Naive thymus-derived CD8-positive, alpha-beta T cell (primary cell): ENCODE results near the gene STARD7. TPM values are rescaled to one million over a fixed set of nuclear protein-coding genes. Genes with fewer than 3 reads are reported as not detected.

ENCODE experiments used
- ATAC-seq, 2 donors: fragments of 150-1000 bp; cut with Tn5 transposase in 1 of 2; sonication (Bioruptor Pico), chemical (Tn5 transposase) in 1 of 2; 1 replicate in 1 of 2; 2 replicates in 1 of 2; pipeline ENCODE4 v1.10.0; 2021; ENCODE audit warnings: mild to moderate bottlenecking in 2 of 2, moderate library complexity in 2 of 2
- POLR2A ChIA-PET: fragments of 350-600 bp; sonication (Branson Sonifier 250); formaldehyde crosslinking; loops from one replicate; lab custom pipeline; 2021; ENCODE audit warnings: antibody characterized with exemption; lab: Charles Lee
- DNase-seq, 10 donors: peaks; one replicate each; pipeline versions ENCODE4 v3.0.0 to v3.0.0-alpha.2; 2020 to 2022
- H3K27ac Mint-ChIP-seq, 10 donors: one replicate each; pipeline ENCODE4 v1.8.0; 2020 to 2022; ENCODE audit warnings: mild to moderate bottlenecking in 10 of 10, mixed read lengths in 10 of 10, moderate library complexity in 4 of 10, inconsistent platforms in 1 of 10
- H3K27me3 Mint-ChIP-seq, 5 donors: one replicate each; pipeline ENCODE4 v1.8.0; 2021 to 2022; ENCODE audit warnings: mixed read lengths in 5 of 5
- H3K36me3 Mint-ChIP-seq, 3 donors: one replicate each; pipeline ENCODE4 v1.8.0; 2020 to 2022; ENCODE audit warnings: mixed read lengths in 3 of 3, mild to moderate bottlenecking in 2 of 3, inconsistent platforms in 1 of 3
- H3K4me1 Mint-ChIP-seq, 4 donors: one replicate each; pipeline ENCODE4 v1.8.0; 2021 to 2022; ENCODE audit warnings: mixed read lengths in 4 of 4
- H3K4me3 Mint-ChIP-seq, 10 donors: one replicate each; pipeline ENCODE4 v1.8.0; 2020 to 2022; ENCODE audit warnings: mild to moderate bottlenecking in 10 of 10, mixed read lengths in 10 of 10, moderate library complexity in 6 of 10, inconsistent platforms in 1 of 10
- H3K9me3 Mint-ChIP-seq, 9 donors: one replicate each; pipeline ENCODE4 v1.8.0; 2020 to 2022; ENCODE audit warnings: mixed read lengths in 9 of 9, mild to moderate bottlenecking in 3 of 9, inconsistent platforms in 1 of 9, moderate library complexity in 1 of 9
- polyA plus RNA-seq, 3 donors: library from polyadenylated mRNA; unstranded; fragments of 300-500 nt; fragmentation: Illumina TruSeq; gene quantifications; one replicate each; pipeline ENCODE4 v1.2.3, GENCODE V29; 2021
- total RNA-seq, 8 experiments: library from RNA in 2 of 8; stranded (reverse) in 2 of 8; gene quantifications; one replicate each; pipeline ENCODE4 v1.2.3 and lab custom pipeline; 2021 to 2026

STARD7 gene
- total and polyA plus RNA-seq, 5 experiments from 2014 or later, result 87.5 to 143 (median 114) TPM

GRCh38 chr2:96191937-96192670 is 16.5 kb downstream of the STARD7 start:
- DNase-seq, result no peak
- H3K27me3 Mint-ChIP-seq, result no peaks in the 10 kb centered on the region
- H3K4me1 Mint-ChIP-seq, result peaks cover 8 to 25% (median 17%) of the 10 kb centered on the region in 4 donors
- H3K9me3 Mint-ChIP-seq, result no peaks in the 10 kb centered on the region
- ATAC-seq, result no peak
- peaks cover 0 to 77% (median 14%) of the 10 kb centered on the region in 3 donors for H3K36me3 Mint-ChIP-seq
- POLR2A ChIA-PET, result interaction anchor here (0.9 kb wide), 2 partner anchors 9 to 16 kb away, joined by 3 to 4 read pairs; partner anchors contain the start of gene STARD7
- H3K4me3 Mint-ChIP-seq, result no peak overlapping the region
- peak overlapping the region in 5 of 10 donors; percentile 16 to 83 (median 42) for H3K27ac Mint-ChIP-seq

DNA sequence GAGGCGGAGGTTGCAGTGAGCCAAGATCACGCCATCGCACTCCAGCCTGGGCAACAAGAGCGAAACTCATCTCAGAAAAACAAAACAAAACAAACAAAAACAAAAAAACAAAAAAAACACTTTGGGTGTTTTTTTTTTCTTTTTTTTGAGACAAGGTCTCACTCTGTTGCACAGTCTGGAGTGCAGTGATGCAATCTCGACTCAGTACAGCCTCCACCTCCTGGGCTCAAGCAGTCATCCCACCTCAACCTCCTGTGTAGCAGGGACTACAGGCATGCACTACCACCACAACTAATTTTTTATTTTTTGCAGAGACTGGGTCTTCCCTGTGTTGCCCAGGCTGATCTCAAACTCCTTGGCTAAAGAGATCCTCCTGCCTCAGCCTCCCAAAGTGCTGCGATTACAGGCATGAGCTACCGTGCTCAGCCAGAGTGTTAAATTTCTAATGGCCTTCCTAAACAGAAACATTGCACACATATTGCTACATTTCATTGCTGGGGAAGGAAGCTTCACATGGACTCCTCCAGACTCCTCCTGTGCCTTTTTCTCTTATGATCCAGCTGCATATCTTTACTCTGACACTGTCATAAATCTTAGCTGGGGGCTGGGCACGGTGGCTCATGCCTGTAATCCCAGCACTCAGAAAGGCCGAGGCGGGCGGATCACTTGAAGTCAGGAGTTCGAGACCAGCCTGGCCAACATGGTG is 19.7 kb downstream of the STARD7 start:
- POLR2A ChIA-PET, result interaction anchor here (0.5 kb wide), 1 partner anchor 39 kb away, joined by 3 read pairs; no protein-coding TSS in a partner anchor
- no peak for ATAC-seq
- H3K36me3 Mint-ChIP-seq, result peaks cover 7 to 90% (median 23%) of the 10 kb centered on the region in 3 donors
- no peaks in the 10 kb centered on the region for H3K27me3 Mint-ChIP-seq
- no peaks in the 10 kb centered on the region for H3K9me3 Mint-ChIP-seq
- peak overlapping the region in 2 of 10 donors; percentile 9 to 74 for H3K27ac Mint-ChIP-seq
- H3K4me1 Mint-ChIP-seq, result peaks cover 0 to 11% (median 7%) of the 10 kb centered on the region in 4 donors
- H3K4me3 Mint-ChIP-seq, result no peak overlapping the region
- DNase-seq, result no peak

GRCh38 chr2:96186562-96186961 is 22.1 kb downstream of the STARD7 start:
- ATAC-seq (no peak), DNase-seq (no peak)
- no peaks in the 10 kb centered on the region for H3K9me3 Mint-ChIP-seq
- H3K4me1 Mint-ChIP-seq, result peaks cover 0 to 5% (median 2%) of the 10 kb centered on the region in 4 donors
- no peaks in the 10 kb centered on the region for H3K27me3 Mint-ChIP-seq
- POLR2A ChIA-PET, result no interaction called here
- H3K4me3 Mint-ChIP-seq, result no peak overlapping the region
- peaks cover 7 to 69% (median 13%) of the 10 kb centered on the region in 3 donors for H3K36me3 Mint-ChIP-seq
- H3K27ac Mint-ChIP-seq, result peak overlapping the region in 1 of 10 donors; percentile 1

DNA sequence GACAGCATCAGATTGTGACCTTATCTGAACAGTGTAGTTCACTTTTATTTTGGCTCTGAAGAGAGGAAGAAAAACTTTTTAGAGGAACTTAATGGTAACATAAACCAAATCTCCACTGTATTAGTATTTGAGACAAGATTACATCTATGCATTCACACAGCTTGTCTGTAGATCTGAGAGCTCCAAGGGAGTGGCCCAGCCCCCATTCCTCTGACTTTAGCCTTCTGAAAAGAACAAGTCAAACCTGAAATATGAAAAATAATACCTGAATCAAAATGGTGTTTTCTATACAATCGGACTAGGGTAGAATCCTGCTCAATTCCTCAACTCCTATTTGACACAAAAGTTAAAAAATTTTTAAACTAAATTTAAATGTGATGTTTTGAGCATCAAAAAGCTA is 23.1 kb downstream of the STARD7 start:
- POLR2A ChIA-PET, result no interaction called here
- Mint-ChIP-seq H3K36me3 (peaks cover 7 to 61% (median 9%) of the 10 kb centered on the region in 3 donors), H3K4me3 (no peak overlapping the region), H3K4me1 (peaks cover 4 to 11% (median 8%) of the 10 kb centered on the region in 4 donors), H3K27me3 (no peaks in the 10 kb centered on the region), H3K27ac (peak overlapping the region in 1 of 10 donors; percentile 2), H3K9me3 (no peaks in the 10 kb centered on the region)
- no peak for ATAC-seq
- no peak for DNase-seq

- no peak for DNase-seq
- Mint-ChIP-seq H3K4me1 (peaks cover 4 to 13% (median 10%) of the 10 kb centered on the region in 4 donors), H3K36me3 (peaks cover 7 to 57% (median 9%) of the 10 kb centered on the region in 3 donors), H3K9me3 (no peaks in the 10 kb centered on the region), H3K27me3 (no peaks in the 10 kb centered on the region), H3K27ac (peak overlapping the region in 6 of 10 donors; percentile 3 to 64 (median 40)), H3K4me3 (no peak overlapping the region)
- POLR2A ChIA-PET, result no interaction called here
- ATAC-seq, result no peak
Observed at GRCh38 chr2:96184989-96185388, 23.6 kb downstream of the STARD7 start.

DNA sequence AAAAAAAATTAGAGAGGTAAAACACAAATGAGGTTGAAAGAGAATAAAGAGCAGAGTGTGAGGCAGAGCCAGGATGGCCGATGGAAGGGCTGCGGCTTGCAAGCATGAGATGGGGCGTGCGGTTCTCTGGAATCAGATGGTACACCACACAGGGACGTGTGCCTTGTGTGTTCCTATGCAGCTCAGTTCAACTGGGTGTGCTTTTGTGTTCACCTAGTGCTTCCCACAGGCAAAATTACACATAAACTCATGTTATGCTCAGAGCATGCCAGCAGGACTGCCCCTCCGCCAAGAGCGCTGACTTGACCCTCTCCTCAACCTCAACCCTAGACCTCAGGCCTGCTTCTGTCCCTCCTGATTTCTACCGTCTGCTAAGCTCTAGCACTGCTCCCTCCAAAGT is 24.4 kb downstream of the STARD7 start:
- peaks cover 7 to 51% (median 9%) of the 10 kb centered on the region in 3 donors for H3K36me3 Mint-ChIP-seq
- H3K4me3 Mint-ChIP-seq, result no peak overlapping the region
- DNase-seq (no peak), ATAC-seq (no peak)
- no peaks in the 10 kb centered on the region for H3K27me3 Mint-ChIP-seq
- H3K4me1 Mint-ChIP-seq, result peaks cover 6 to 19% (median 15%) of the 10 kb centered on the region in 4 donors
- POLR2A ChIA-PET, result no interaction called here
- no peaks in the 10 kb centered on the region for H3K9me3 Mint-ChIP-seq
- peak overlapping the region in 5 of 10 donors; percentile 37 to 66 (median 50) for H3K27ac Mint-ChIP-seq

GRCh38 chr2:96181529-96181928 is 27.1 kb downstream of the STARD7 start:
- Mint-ChIP-seq H3K4me1 (peaks cover 6 to 19% (median 15%) of the 10 kb centered on the region in 4 donors), H3K9me3 (no peaks in the 10 kb centered on the region), H3K36me3 (peaks cover 3 to 29% (median 7%) of the 10 kb centered on the region in 3 donors), H3K27me3 (no peaks in the 10 kb centered on the region), H3K27ac (peak overlapping the region in 4 of 10 donors; percentile 24 to 79 (median 48)), H3K4me3 (no peak overlapping the region)
- no peak for DNase-seq
- no peak for ATAC-seq
- POLR2A ChIA-PET, result interaction anchor here (0.6 kb wide), 1 partner anchor 29 kb away, joined by 3 read pairs; no protein-coding TSS in a partner anchor

DNA sequence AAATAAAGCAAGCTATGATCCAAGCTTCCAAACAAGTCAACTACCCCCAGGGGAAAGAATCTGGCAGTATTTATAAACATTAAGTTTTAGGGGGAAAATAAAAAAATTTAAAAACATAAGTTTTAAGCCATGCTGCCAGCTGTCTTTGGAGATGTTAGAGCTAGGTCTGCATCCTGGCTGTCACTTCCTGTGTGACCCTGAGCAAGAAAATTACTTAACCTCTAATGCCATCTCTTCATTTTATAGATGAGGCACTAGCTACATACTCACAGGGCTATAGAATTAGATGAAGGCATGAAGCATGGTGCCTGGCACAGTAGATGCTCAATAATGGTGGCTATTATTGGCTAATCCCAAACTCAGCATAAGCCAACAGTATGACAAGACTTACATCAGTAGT is 28.1 kb downstream of the STARD7 start:
- Mint-ChIP-seq H3K4me1 (peaks cover 6 to 19% (median 15%) of the 10 kb centered on the region in 4 donors), H3K27ac (peak overlapping the region in 3 of 10 donors; percentile 4 to 66 (median 37)), H3K27me3 (no peaks in the 10 kb centered on the region), H3K9me3 (no peaks in the 10 kb centered on the region), H3K4me3 (no peak overlapping the region), H3K36me3 (peaks cover 0 to 19% (median 3%) of the 10 kb centered on the region in 3 donors)
- DNase-seq, result no peak
- no peak for ATAC-seq
- POLR2A ChIA-PET, result interaction anchor here (0.6 kb wide), 1 partner anchor 822 kb away, joined by 3 read pairs; no protein-coding TSS in a partner anchor

GRCh38 chr2:96180002-96180401 is 28.6 kb downstream of the STARD7 start:
- no peak overlapping the region for H3K4me3 Mint-ChIP-seq
- ATAC-seq (no peak), DNase-seq (no peak)
- peak overlapping the region in 2 of 10 donors; percentile 5 to 19 for H3K27ac Mint-ChIP-seq
- no peaks in the 10 kb centered on the region for H3K9me3 Mint-ChIP-seq
- peaks cover 5 to 19% (median 15%) of the 10 kb centered on the region in 4 donors for H3K4me1 Mint-ChIP-seq
- POLR2A ChIA-PET, result no interaction called here
- H3K36me3 Mint-ChIP-seq, result peaks cover 0 to 14% (median 0%) of the 10 kb centered on the region in 3 donors
- H3K27me3 Mint-ChIP-seq, result no peaks in the 10 kb centered on the region

DNA sequence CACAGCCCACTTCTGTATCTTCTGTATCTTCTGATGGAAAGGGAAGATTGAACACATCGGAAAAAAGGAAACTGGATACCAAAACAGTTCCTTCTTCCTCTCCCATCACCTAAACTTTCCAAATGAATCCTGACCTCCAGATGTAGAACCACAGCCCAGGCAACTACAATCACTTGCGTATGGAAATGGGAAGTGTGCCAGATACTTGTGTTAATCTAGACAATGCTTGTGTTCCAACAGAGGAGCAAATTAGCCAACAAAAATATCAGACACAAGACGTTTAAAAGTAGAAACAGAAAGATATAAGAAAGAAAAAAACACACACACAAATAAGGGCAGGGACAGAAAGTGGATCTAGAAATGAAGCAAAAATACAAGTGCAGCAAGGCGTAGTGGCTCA is 32.0 kb downstream of the STARD7 start:
- Mint-ChIP-seq H3K27ac (peak overlapping the region in 1 of 10 donors; percentile 37), H3K9me3 (no peaks in the 10 kb centered on the region), H3K4me3 (no peak overlapping the region), H3K4me1 (peaks cover 7 to 25% (median 24%) of the 10 kb centered on the region in 4 donors), H3K27me3 (no peaks in the 10 kb centered on the region), H3K36me3 (no peaks in the 10 kb centered on the region)
- DNase-seq, result no peak
- ATAC-seq, result no peak
- POLR2A ChIA-PET, result interaction anchor here (8.2 kb wide), 1 partner anchor 35 kb away, joined by 175 read pairs; the partner anchor contains the start of genes ASTL and DUSP2

- ATAC-seq (no peak), DNase-seq (no peak)
- H3K9me3 Mint-ChIP-seq, result no peaks in the 10 kb centered on the region
- H3K4me3 Mint-ChIP-seq, result no peak overlapping the region
- H3K27me3 Mint-ChIP-seq, result no peaks in the 10 kb centered on the region
- POLR2A ChIA-PET, result interaction anchor here (4.1 to 8.2 kb wide), 2 partner anchors 26 to 34 kb away, joined by 29 to 175 read pairs; partner anchors contain the start of genes ASTL and DUSP2
- no peaks in the 10 kb centered on the region for H3K36me3 Mint-ChIP-seq
- H3K4me1 Mint-ChIP-seq, result peaks cover 7 to 22% (median 21%) of the 10 kb centered on the region in 4 donors
- H3K27ac Mint-ChIP-seq, result no peak overlapping the region
Observed at GRCh38 chr2:96175951-96176350, 32.7 kb downstream of the STARD7 start.
